Measurements from ENCODE around the gene GOLGA8K.
"Not testable (repeated sequence)": the region's sequence is repeated elsewhere in the genome, so short reads cannot be mapped to it uniquely, and the experiment has no call there.

DNA sequence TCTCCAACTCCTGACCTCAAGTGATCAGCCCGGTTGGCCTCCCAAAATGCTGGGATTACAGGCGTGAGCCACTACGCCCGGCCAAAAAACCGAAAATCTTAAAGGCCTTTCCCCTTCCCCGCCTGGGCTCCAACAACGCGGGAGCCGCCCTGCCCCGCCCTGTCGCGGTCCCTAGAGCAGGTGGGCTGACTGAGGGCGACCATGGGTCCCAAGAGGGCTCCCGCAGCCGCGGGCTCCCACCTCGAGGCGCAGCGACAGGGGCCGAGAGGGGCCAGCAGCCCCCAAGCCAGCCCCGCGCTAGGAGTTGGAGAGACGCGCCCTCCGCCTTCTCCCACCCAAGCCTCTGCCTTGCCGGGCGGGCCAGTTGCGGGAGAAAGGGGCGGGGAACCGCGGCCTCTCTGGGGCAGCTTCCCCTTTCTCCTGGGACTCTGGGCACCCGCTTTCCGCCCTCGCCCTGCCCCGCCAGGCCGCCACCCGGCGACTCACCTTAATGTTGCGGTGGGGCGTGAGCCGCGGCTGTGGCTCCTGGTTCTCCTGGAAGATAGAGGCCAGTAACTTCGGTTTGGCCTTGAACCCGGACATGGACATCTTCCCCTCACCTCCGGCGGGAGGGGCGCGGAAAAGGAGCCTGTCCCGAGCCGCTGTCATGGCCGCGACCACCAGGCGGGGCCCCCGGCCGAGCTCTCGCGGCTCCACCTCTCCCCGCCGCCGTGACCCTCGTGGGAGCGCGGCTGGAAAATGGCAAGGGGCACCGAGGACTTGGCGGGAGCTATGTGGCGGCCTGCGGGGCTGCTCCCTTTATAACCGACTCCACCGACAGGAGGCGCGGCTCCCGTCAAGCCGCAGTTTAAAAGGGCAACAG, 31.2 kb upstream of the GOLGA8K start:
- TF ChIP-seq POLR2A (IDR thresholded peaks at IDR 0.05): not testable (repeated sequence)
- TF ChIP-seq, protein P1, sequence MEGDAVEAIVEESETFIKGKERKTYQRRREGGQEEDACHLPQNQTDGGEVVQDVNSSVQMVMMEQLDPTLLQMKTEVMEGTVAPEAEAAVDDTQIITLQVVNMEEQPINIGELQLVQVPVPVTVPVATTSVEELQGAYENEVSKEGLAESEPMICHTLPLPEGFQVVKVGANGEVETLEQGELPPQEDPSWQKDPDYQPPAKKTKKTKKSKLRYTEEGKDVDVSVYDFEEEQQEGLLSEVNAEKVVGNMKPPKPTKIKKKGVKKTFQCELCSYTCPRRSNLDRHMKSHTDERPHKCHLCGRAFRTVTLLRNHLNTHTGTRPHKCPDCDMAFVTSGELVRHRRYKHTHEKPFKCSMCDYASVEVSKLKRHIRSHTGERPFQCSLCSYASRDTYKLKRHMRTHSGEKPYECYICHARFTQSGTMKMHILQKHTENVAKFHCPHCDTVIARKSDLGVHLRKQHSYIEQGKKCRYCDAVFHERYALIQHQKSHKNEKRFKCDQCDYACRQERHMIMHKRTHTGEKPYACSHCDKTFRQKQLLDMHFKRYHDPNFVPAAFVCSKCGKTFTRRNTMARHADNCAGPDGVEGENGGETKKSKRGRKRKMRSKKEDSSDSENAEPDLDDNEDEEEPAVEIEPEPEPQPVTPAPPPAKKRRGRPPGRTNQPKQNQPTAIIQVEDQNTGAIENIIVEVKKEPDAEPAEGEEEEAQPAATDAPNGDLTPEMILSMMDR (IDR thresholded peaks at IDR 0.05): not testable (repeated sequence)
